Caki2 (cell line): ENCODE results near the gene CCS. TPM values are rescaled to one million over a fixed set of nuclear protein-coding genes. Genes with fewer than 3 reads are reported as not detected.
"Not testable (repeated sequence)": the region's sequence is repeated elsewhere in the genome, so short reads cannot be mapped to it uniquely, and the experiment has no call there.

Experiments
- DNase-seq: peaks from one replicate; pipeline ENCODE4 v3.0.0-alpha.2; 2015; ENCODE audit warnings: low read depth
- in situ Hi-C: cut with HindIII; loops from 2 replicates; pipeline ENCODE4 v1.10.0; 2016; ENCODE audit warnings: low sequenced_read_pairs, low pct_unique_long_range_greater_than_20kb, mixed read lengths
- total RNA-seq: library from RNA; depleted of rRNA; stranded (reverse); fragments of >200 nt; shearing (Covaris generic); gene quantifications from 2 replicates; pipeline ENCODE4 v1.2.3, GENCODE V29; 2014; ENCODE audit warnings: low replicate concordance

The CCS gene
- total RNA-seq, 1 experiment from 2014 or later: 38.1 TPM

- in situ Hi-C loops: no loop called here
Observed at GRCh38 chr11:66581261-66581660, 11.7 kb upstream of the CCS start.

DNA sequence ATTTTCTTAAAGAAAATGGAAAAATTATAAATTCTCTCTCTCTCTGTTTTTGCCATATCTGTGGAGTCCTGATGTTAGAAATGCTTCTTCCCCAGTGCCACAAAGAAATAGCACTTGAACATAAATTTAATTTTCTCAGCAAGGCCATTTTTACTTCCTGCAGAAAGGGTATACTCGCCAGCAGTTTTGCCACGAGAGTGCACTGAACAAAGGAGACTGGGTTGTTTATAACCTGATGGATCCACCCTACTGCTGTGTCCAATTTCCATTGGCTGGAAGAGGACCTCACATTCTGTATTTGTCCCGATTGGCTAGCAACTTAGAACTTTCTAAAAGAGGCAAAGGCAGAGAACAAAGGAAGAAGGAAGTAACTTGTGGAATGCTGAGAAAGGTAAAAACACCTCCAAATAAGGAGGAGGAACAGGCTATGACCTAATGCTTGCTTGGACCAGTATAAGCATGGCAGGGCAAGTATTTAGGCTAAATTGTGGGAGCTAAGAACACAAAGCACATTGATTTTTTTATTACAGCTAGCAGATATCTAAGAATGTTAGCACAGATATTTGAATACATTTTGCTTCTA is 10.3 kb upstream of the CCS start:
- DNase-seq, in situ Hi-C loops: not testable (repeated sequence)

More at GRCh38 chr11:66581261-66581660, 11.7 kb upstream of the CCS start:
- DNase-seq: no peak

DNA sequence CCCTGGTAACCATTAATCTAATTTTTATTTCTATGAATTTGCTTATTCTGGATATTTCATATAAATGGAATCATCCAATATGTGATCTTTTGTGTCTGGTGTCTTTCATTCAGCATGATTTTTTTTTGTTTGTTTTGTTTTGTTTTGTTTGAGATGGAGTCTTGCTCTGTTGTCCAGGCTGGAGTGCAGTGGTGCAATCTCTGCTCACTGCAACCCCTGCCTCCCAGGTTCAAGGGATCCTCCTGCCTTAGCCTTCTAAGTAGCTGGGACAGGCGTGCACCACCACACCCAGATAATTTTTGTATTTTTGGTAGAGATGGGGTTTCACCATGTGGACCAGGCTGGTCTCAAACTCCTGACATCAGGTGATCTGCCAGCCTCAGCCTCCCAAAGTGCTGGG is 7.5 kb upstream of the CCS start:
- in situ Hi-C loops, DNase-seq: not testable (repeated sequence)

DNA sequence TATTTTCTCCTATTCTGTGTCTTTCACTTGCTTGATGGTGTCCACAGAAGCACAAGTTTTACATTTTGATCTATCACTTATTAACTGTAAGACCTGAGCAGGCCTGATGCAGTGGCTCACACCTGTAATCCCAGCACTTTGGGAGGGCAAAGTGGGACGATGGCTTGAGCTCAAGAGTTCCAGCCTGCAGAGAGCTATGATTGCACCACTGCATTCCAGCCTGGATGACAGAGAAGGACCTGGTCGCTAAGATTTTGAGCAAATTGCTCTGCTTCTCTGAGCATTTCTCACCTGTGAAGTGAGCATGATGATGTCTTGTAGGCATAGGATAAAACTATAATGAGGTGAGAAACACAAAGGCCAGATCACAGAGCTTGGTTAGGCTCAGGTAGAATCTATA is 6.8 kb upstream of the CCS start:
- in situ Hi-C loops: no loop called here

DNA sequence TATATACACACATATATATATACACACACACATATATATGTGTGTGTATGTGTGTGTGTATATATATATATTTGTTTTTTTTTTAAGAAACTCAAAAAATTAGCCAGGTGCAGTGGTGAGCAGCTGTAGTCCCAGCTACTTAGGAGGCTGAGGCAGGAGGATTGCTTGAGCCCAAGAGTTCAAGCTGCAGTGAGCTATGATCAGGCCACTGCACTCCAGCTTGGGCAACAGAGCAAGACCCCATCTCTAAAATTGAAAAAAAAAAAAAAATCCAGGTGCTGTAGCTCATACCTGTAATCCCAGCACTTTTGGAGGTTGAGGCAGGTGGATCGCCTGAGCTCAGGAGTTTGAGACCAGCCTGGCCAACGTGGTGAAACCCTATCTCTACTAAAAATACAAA is 3.7 kb upstream of the CCS start:
- in situ Hi-C loops, DNase-seq: not testable (repeated sequence)

More for the DNA sequence above, 6.8 kb upstream of the CCS start:
- no peak for DNase-seq

GRCh38 chr11:66589996-66590675 is 2.8 kb upstream of the CCS start:
- in situ Hi-C loops: no loop called here
- DNase-seq: no peak

DNA sequence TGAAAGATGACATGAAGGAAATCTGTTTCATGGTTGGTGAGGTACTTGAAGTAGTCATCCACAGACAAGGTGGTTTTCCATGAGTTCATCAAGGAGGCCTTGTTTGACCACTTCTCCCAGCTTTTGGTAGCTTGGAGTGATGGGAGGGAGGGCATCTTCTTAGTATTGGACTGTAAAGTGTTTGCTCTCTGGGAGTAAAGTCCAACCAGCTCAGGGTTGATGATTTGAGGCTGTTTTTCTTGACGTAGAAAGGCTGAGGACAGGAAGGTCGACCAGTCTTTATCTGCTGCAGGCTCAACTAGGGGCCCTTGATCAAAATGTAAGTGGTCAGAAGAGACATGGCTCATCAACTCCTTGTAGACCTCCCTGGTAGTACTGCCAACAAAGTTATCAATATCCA is 1.8 kb upstream of the CCS start:
- in situ Hi-C loops: no loop called here

GRCh38 chr11:66593303-66593635 is 284 bp downstream of the CCS start:
- DNase-seq: no peak
- in situ Hi-C loops: no loop called here

More for the DNA sequence above, 1.8 kb upstream of the CCS start:
- DNase-seq: no peak

GRCh38 chr11:66593650-66594049 is 665 bp downstream of the CCS start:
- in situ Hi-C loops: no loop called here
- no peak for DNase-seq

GRCh38 chr11:66595245-66595904 is 2.4 kb downstream of the CCS start:
- in situ Hi-C loops: no loop called here

GRCh38 chr11:66598993-66599392 is 6.0 kb downstream of the CCS start:
- DNase-seq: no peak
- in situ Hi-C loops: no loop called here

More at GRCh38 chr11:66595245-66595904, 2.4 kb downstream of the CCS start:
- DNase-seq: no peak

- in situ Hi-C loops: no loop called here
- DNase-seq: no peak
Observed at GRCh38 chr11:66600219-66600618, 7.2 kb downstream of the CCS start.

- no peak for DNase-seq
- in situ Hi-C loops: no loop called here
Observed at GRCh38 chr11:66600631-66601233, 7.7 kb downstream of the CCS start.

DNA sequence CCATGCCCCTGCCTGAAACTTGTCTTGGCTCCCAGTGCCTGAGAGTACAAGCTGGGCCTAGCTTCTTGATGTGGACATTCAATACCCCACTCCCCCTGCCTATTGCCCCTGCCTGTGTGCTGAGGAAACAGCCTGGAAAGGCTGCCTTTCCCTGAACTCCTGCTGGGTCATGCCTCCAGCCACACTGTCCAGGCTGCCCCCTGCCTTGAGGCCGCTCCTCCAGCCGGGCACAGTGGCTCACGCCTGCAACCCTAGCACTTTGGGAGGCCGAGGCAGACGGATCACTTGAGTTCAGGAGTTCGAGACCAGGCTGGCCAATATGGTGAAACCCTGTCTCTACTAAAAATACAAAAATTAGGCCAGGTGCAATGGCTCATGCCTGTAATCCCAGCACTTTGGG is 10.1 kb downstream of the CCS start:
- in situ Hi-C loops: no loop called here

GRCh38 chr11:66604155-66604554 is 11.2 kb downstream of the CCS start:
- no peak for DNase-seq
- in situ Hi-C loops: no loop called here

More for the DNA sequence above, 10.1 kb downstream of the CCS start:
- DNase-seq: no peak

DNA sequence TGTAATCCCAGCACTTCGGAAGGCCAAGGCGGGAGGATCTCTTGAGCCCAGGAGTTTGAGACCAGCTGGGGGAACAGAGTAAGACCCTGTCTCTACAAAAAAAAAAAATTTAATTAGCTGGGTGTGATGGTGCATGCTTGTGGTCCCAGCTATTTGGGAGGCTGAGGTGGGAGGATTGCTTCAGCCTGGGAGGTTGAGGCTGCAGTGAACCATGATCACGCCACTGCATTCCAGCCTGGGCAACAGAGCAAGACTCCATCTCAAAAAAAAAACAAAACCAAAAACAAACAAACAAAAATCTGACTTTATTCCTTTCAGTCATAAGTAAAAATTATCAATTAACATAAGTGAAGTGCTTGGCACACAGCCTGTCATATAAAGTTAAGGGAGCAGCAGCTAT is 13.6 kb downstream of the CCS start:
- in situ Hi-C loops, DNase-seq: not testable (repeated sequence)

- DNase-seq: peak; percentile 65
- in situ Hi-C loops: no loop called here
Observed at GRCh38 chr11:66607126-66607834, 14.3 kb downstream of the CCS start.

GRCh38 chr11:66609721-66610617 is 17.0 kb downstream of the CCS start:
- in situ Hi-C loops: no loop called here
- DNase-seq: no peak
